Spleen (tissue), 11 donors: ENCODE data around the gene TCAIM. TPM values are rescaled to one million over a fixed set of nuclear protein-coding genes. Genes with fewer than 3 reads are reported as not detected.

Experiments
- DNase-seq: peaks from one replicate; pipeline ENCODE4 v3.0.0-alpha.2; 2020
- H3K27ac ChIP-seq, 8 donors: fragments of 200-600 bp; sonication (generic) in 7 of 8; 1 replicate in 4 of 8; 2 replicates in 4 of 8; pipeline versions ENCODE4 v1.5.0 to v1.8.0; 2016 to 2021; ENCODE audit warnings: inconsistent platforms in 4 of 8, mild to moderate bottlenecking in 4 of 8, moderate library complexity in 1 of 8
- H3K27me3 ChIP-seq, 7 donors: fragments of 200-600 bp; sonication (generic) in 6 of 7; replicated peaks in 1 of 7; 1 replicate in 4 of 7; 2 replicates in 3 of 7; pipeline versions ENCODE4 v1.5.0 to v1.8.0; 2016 to 2021; ENCODE audit warnings: inconsistent platforms in 3 of 7, mild to moderate bottlenecking in 1 of 7
- H3K36me3 ChIP-seq, 6 donors: fragments of 200-600 bp; sonication (generic) in 5 of 6; 1 replicate in 4 of 6; 2 replicates in 2 of 6; pipeline versions ENCODE4 v1.5.0 to v1.8.0; 2016 to 2021; ENCODE audit warnings: inconsistent platforms in 2 of 6
- H3K4me1 ChIP-seq, 6 donors: fragments of 200-600 bp; sonication (generic) in 5 of 6; 1 replicate in 3 of 6; 2 replicates in 3 of 6; pipeline versions ENCODE4 v1.5.0 to v1.8.0; 2016 to 2021; ENCODE audit warnings: inconsistent platforms in 3 of 6
- H3K4me3 ChIP-seq, 8 donors: fragments of 200-600 bp; sonication (generic) in 7 of 8; 1 replicate in 4 of 8; 2 replicates in 4 of 8; pipeline versions ENCODE4 v1.5.0 to v1.8.0; 2016 to 2021; ENCODE audit warnings: inconsistent platforms in 4 of 8, mild to moderate bottlenecking in 4 of 8, moderate library complexity in 2 of 8
- H3K9me3 ChIP-seq, 8 donors: fragments of 200-600 bp; sonication (generic) in 7 of 8; 1 replicate in 4 of 8; 2 replicates in 4 of 8; pipeline versions ENCODE4 v1.5.0 to v1.8.0; 2016 to 2021; ENCODE audit warnings: inconsistent platforms in 4 of 8
- CTCF ChIP-seq, 11 experiments: fragments of 200-600 bp in 7 of 11; fragments of 450-650 bp in 4 of 11; sonication (generic) in 4 of 11; IDR thresholded peaks in 8 of 11; conservative IDR thresholded peaks in 3 of 11; 1 replicate in 7 of 11; 2 replicates in 4 of 11; pipeline versions ENCODE4 v1.4.0 to v1.8.0; 2016 to 2021; ENCODE audit warnings: antibody characterized with exemption in 11 of 11, inconsistent platforms in 4 of 11, mild to moderate bottlenecking in 1 of 11
- POLR2A ChIP-seq, 3 donors: fragments of 450-650 bp; IDR thresholded peaks; one replicate each; pipeline ENCODE4 v1.5.1; 2017; ENCODE audit warnings: antibody characterized with exemption in 3 of 3, mild to moderate bottlenecking in 1 of 3
- POLR2AphosphoS5 ChIP-seq, 3 donors: sonication (generic); formaldehyde crosslinking; IDR thresholded peaks; one replicate each; pipeline ENCODE4 v1.5.1; 2017; ENCODE audit warnings: antibody characterized with exemption in 3 of 3
- WGBS, 5 donors: extraction: QIAGEN DNeasy Blood & Tissue Kit in 3 of 5; methylation state at CpG; one replicate each; pipeline versions ENCODE4 v1.1.5 to v1.1.7; 2013 to 2018; 5-methylcytosine and 5-hydroxymethylcytosine counted together
- intact Hi-C: fragments of 100-400 bp; cut with DNase I; formaldehyde crosslinking; loops from one replicate; pipeline ENCODE4 v1.15.0; 2023; ENCODE audit warnings: low total_unique reads
- polyA plus RNA-seq, 3 donors: library from polyadenylated mRNA; stranded (reverse); fragments of 200-250 nt; gene quantifications; one replicate each; pipeline ENCODE4 v1.2.1, GENCODE V29; 2013
- total RNA-seq, 7 donors: library from RNA; depleted of rRNA in 3 of 7; stranded (reverse); fragments of >200 nt in 3 of 7; fragmentation: NEBNext Ultra II Directional in 4 of 7; extraction: Animal tissue kit (Norgen Biotek cat#: 25700) in 4 of 7; gene quantifications; one replicate each; pipeline versions ENCODE4 v1.1.0 to v1.2.1, GENCODE V29; 2016 to 2021
- donor health status: healthy with polysubstance abuse.
- donor health status: DM: no; HTN: no; CAD: no; lungs with moderate emphysema.
- donor health status: DM: no; HTN: no; CAD: no.
- donor health status: Bipolar disorder and iron deficiency.
- donor health status: healthy.
- donor health status: DM: no; HTN: no; CAD: no.
- donor health status: DM: yes; HTN: yes; CAD: no.

Gene TCAIM
- total and polyA plus RNA-seq, 10 donors = 7.2 to 31.7 (median 22.9) TPM

DNA sequence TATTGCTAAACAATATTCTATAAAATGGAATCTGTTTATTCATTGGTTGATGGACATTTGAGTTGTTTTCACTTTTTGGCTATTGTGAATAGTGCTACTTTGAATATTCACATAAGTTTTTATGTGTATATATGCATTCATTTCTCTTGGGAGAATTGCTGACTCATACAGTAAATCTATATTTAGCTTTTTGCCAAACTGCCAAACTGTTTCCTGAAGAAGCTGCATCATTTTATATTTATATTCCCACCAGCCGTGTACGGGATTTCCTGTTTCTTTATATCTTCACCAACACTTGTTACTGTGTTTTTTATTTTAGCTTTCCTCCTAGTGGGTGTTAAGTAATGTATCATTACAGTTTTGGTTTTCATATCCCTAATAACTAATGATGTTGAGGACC is 12.5 kb upstream of the TCAIM start:
- Histone ChIP-seq H3K4me1 (peaks cover 0 to 7% (median 0%) of the 10 kb centered on the region in 6 donors), H3K36me3 (no peaks in the 10 kb centered on the region), H3K4me3 (no peak overlapping the region), H3K27me3 (peaks cover 0 to 5% (median 0%) of the 10 kb centered on the region in 7 donors), H3K27ac (no peak overlapping the region), H3K9me3 (no peaks in the 10 kb centered on the region)
- DNase-seq = no peak
- intact Hi-C loops = loop anchor here (10.0 kb wide), 1 partner anchor 179 kb away; no protein-coding TSS in a partner anchor
- no peak for TF ChIP-seq POLR2AphosphoS5 (IDR thresholded peaks at IDR 0.05)
- TF ChIP-seq CTCF (IDR thresholded peaks at IDR 0.05 in 8 of 11, conservative IDR thresholded peaks at IDR 0.05 in 3 of 11) = no peak
- no peak for TF ChIP-seq POLR2A (IDR thresholded peaks at IDR 0.05)
- WGBS, 5 donors = 32 to 39% (median 35%) methylated on average over 2 of the region's 2 CpGs

- H3K4me1 ChIP-seq = peaks cover 0 to 7% (median 0%) of the 10 kb centered on the region in 6 donors
- intact Hi-C loops = loop anchor here (10.0 kb wide), 1 partner anchor 178 kb away; no protein-coding TSS in a partner anchor
- WGBS, 5 donors = 81 to 89% (median 86%) methylated on average over 3 of the region's 3 CpGs
- peaks cover 0 to 5% (median 0%) of the 10 kb centered on the region in 7 donors for H3K27me3 ChIP-seq
- DNase-seq = no peak
- H3K4me3 ChIP-seq = no peak overlapping the region
- H3K9me3 ChIP-seq = no peaks in the 10 kb centered on the region
- H3K27ac ChIP-seq = no peak overlapping the region
- H3K36me3 ChIP-seq = no peaks in the 10 kb centered on the region
- no peak for TF ChIP-seq CTCF (IDR thresholded peaks at IDR 0.05 in 8 of 11, conservative IDR thresholded peaks at IDR 0.05 in 3 of 11)
- TF ChIP-seq POLR2A (IDR thresholded peaks at IDR 0.05) = no peak
Observed at GRCh38 chr3:44326515-44326914, 12.1 kb upstream of the TCAIM start.

GRCh38 chr3:44329946-44330345 is 8.6 kb upstream of the TCAIM start:
- Histone ChIP-seq H3K9me3 (no peaks in the 10 kb centered on the region), H3K4me1 (no peaks in the 10 kb centered on the region), H3K27ac (no peak overlapping the region), H3K4me3 (no peak overlapping the region), H3K27me3 (peaks cover 0 to 5% (median 0%) of the 10 kb centered on the region in 7 donors), H3K36me3 (no peaks in the 10 kb centered on the region)
- intact Hi-C loops = loop anchor here (10.0 kb wide), 1 partner anchor 175 kb away; no protein-coding TSS in a partner anchor
- TF ChIP-seq CTCF (IDR thresholded peaks at IDR 0.05 in 8 of 11, conservative IDR thresholded peaks at IDR 0.05 in 3 of 11) (no peak), POLR2AphosphoS5 (IDR thresholded peaks at IDR 0.05) (no peak)
- no peak for DNase-seq

DNA sequence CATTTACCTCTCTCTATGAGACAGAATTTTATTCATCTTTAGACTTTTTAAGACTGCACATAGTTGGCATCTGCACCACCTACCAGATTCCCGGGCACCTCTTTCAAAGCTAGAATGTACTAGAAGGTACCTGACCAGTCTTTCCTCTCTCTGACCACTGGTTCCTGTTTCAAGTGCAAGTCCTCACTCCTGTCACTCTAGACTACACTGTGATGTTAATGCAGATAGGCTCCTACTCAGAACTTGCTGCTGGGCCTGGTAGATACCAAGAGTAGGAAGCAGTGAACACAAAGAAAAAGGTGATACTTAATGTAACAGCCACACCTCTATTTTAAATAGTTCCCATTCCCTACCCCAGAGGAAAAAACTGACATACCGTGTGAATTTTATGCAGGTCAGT is 8.1 kb upstream of the TCAIM start:
- Histone ChIP-seq H3K27ac (no peak overlapping the region), H3K27me3 (peaks cover 0 to 5% (median 0%) of the 10 kb centered on the region in 7 donors), H3K36me3 (no peaks in the 10 kb centered on the region), H3K4me3 (no peak overlapping the region), H3K4me1 (no peaks in the 10 kb centered on the region), H3K9me3 (no peaks in the 10 kb centered on the region)
- no peak for DNase-seq
- TF ChIP-seq POLR2AphosphoS5 (IDR thresholded peaks at IDR 0.05) (no peak), CTCF (IDR thresholded peaks at IDR 0.05 in 8 of 11, conservative IDR thresholded peaks at IDR 0.05 in 3 of 11) (no peak)
- intact Hi-C loops = no loop called here
- WGBS, 5 donors = 62 to 75% (median 65%) methylated on average over 2 of the region's 2 CpGs
